ENCODE results near the gene ODAM. TPM values are rescaled to one million over a fixed set of nuclear protein-coding genes. Genes with fewer than 3 reads are reported as not detected.

Gene ODAM
- polyA plus RNA-seq (2013, experiment 1 of 2): not detected
- not detected for polyA plus RNA-seq (2013, experiment 2 of 2)

GRCh38 chr4:70195425-70195824, at the start of gene ODAM:
ODAM (plus strand) TSS chr4:70195725; CDS start chr4:70196544, 819 bp downstream.
- Histone ChIP-seq H3K9me3 (ENCODE audit: insufficient read depth, low read depth, low read length) (no peaks in the 10 kb centered on the region), H3K27ac (ENCODE audit: low read depth, low read length) (no peak within 1 kb of the TSS), H3K9ac (ENCODE audit: low read depth, low read length) (no peak within 1 kb of the TSS), H3K27me3 (ENCODE audit: insufficient read depth, low read length) (no peaks in the 10 kb centered on the region), H3K4me1 (ENCODE audit: insufficient read depth, low read length) (peaks cover 6% of the 10 kb centered on the region), H3K36me3 (ENCODE audit: insufficient read depth, low read length) (no peaks in the 10 kb centered on the region), H3K4me3 (ENCODE audit: low read length) (no peak within 1 kb of the TSS)
- 95% methylated on average over 1 of the region's 1 CpG for WGBS

GRCh38 chr4:70151271-70151670, 44.3 kb upstream of the ODAM start:
- H3K4me3 ChIP-seq (ENCODE audit: low read length): no peak overlapping the region
- no peak overlapping the region for H3K27ac ChIP-seq (ENCODE audit: low read depth, low read length)
- H3K9ac ChIP-seq (ENCODE audit: low read depth, low read length): no peak overlapping the region
- no peaks in the 10 kb centered on the region for H3K9me3 ChIP-seq (ENCODE audit: insufficient read depth, low read depth, low read length)
- peaks cover 7% of the 10 kb centered on the region; the same call in 1 of the 2 replicates for H3K4me1 ChIP-seq (ENCODE audit: insufficient read depth, low read length)
- no peaks in the 10 kb centered on the region for H3K36me3 ChIP-seq (ENCODE audit: insufficient read depth, low read length)
- 100% methylated on average over 1 of the region's 3 CpGs for WGBS
- H3K27me3 ChIP-seq (ENCODE audit: insufficient read depth, low read length): no peaks in the 10 kb centered on the region

- H3K36me3 ChIP-seq (ENCODE audit: insufficient read depth, low read length): no peaks in the 10 kb centered on the region
- 90% methylated on average over 1 of the region's 2 CpGs for WGBS
- H3K9ac ChIP-seq (ENCODE audit: low read depth, low read length): no peak overlapping the region
- no peaks in the 10 kb centered on the region for H3K27me3 ChIP-seq (ENCODE audit: insufficient read depth, low read length)
- H3K4me1 ChIP-seq (ENCODE audit: insufficient read depth, low read length): peaks cover 7% of the 10 kb centered on the region; the same call in 1 of the 2 replicates
- H3K9me3 ChIP-seq (ENCODE audit: insufficient read depth, low read depth, low read length): no peaks in the 10 kb centered on the region
- H3K27ac ChIP-seq (ENCODE audit: low read depth, low read length): no peak overlapping the region
- H3K4me3 ChIP-seq (ENCODE audit: low read length): no peak overlapping the region
These were observed 43.4 kb upstream of the ODAM start for GRCh38 chr4:70152088-70152487.

GRCh38 chr4:70153937-70154336, 41.6 kb upstream of the ODAM start, which contains the start of gene PRR27:
PRR27 (plus strand) TSS chr4:70154237; CDS start chr4:70154376, 139 bp downstream.
- no peak within 1 kb of the TSS for H3K4me3 ChIP-seq (ENCODE audit: low read length)
- no peaks in the 10 kb centered on the region for H3K27me3 ChIP-seq (ENCODE audit: insufficient read depth, low read length)
- no CpG with 5 or more reads among the region's 3 CpGs for WGBS
- no peaks in the 10 kb centered on the region for H3K36me3 ChIP-seq (ENCODE audit: insufficient read depth, low read length)
- no peak within 1 kb of the TSS for H3K9ac ChIP-seq (ENCODE audit: low read depth, low read length)
- no peaks in the 10 kb centered on the region for H3K9me3 ChIP-seq (ENCODE audit: insufficient read depth, low read depth, low read length)
- no peak within 1 kb of the TSS for H3K27ac ChIP-seq (ENCODE audit: low read depth, low read length)
- peaks cover 5% of the 10 kb centered on the region; the same call in 1 of the 2 replicates for H3K4me1 ChIP-seq (ENCODE audit: insufficient read depth, low read length)

GRCh38 chr4:70158576-70158975, 36.9 kb upstream of the ODAM start:
- no peaks in the 10 kb centered on the region for H3K9me3 ChIP-seq (ENCODE audit: insufficient read depth, low read depth, low read length)
- no peaks in the 10 kb centered on the region for H3K27me3 ChIP-seq (ENCODE audit: insufficient read depth, low read length)
- H3K9ac ChIP-seq (ENCODE audit: low read depth, low read length): no peak overlapping the region
- no peaks in the 10 kb centered on the region for H3K4me1 ChIP-seq (ENCODE audit: insufficient read depth, low read length)
- no peak overlapping the region for H3K4me3 ChIP-seq (ENCODE audit: low read length)
- 82% methylated on average over 2 of the region's 2 CpGs for WGBS
- no peaks in the 10 kb centered on the region for H3K36me3 ChIP-seq (ENCODE audit: insufficient read depth, low read length)
- no peak overlapping the region for H3K27ac ChIP-seq (ENCODE audit: low read depth, low read length)

GRCh38 chr4:70177090-70177489, 18.4 kb upstream of the ODAM start:
- H3K36me3 ChIP-seq (ENCODE audit: insufficient read depth, low read length): no peaks in the 10 kb centered on the region
- H3K9ac ChIP-seq (ENCODE audit: low read depth, low read length): no peak overlapping the region
- no peaks in the 10 kb centered on the region for H3K9me3 ChIP-seq (ENCODE audit: insufficient read depth, low read depth, low read length)
- no peak overlapping the region for H3K27ac ChIP-seq (ENCODE audit: low read depth, low read length)
- no peaks in the 10 kb centered on the region for H3K27me3 ChIP-seq (ENCODE audit: insufficient read depth, low read length)
- H3K4me1 ChIP-seq (ENCODE audit: insufficient read depth, low read length): no peaks in the 10 kb centered on the region
- no peak overlapping the region for H3K4me3 ChIP-seq (ENCODE audit: low read length)
- 93% methylated on average over 4 of the region's 5 CpGs for WGBS

- no peaks in the 10 kb centered on the region for H3K27me3 ChIP-seq (ENCODE audit: insufficient read depth, low read length)
- H3K4me3 ChIP-seq (ENCODE audit: low read length): no peak overlapping the region
- H3K9me3 ChIP-seq (ENCODE audit: insufficient read depth, low read depth, low read length): no peaks in the 10 kb centered on the region
- no peak overlapping the region; the same call in 1 of the 2 replicates for H3K9ac ChIP-seq (ENCODE audit: low read depth, low read length)
- H3K4me1 ChIP-seq (ENCODE audit: insufficient read depth, low read length): no peaks in the 10 kb centered on the region
- 59% methylated on average over 4 of the region's 5 CpGs for WGBS
- no peaks in the 10 kb centered on the region for H3K36me3 ChIP-seq (ENCODE audit: insufficient read depth, low read length)
- no peak overlapping the region for H3K27ac ChIP-seq (ENCODE audit: low read depth, low read length)
These were observed 17.4 kb upstream of the ODAM start for GRCh38 chr4:70178075-70178660.

GRCh38 chr4:70179811-70180210, 15.7 kb upstream of the ODAM start:
- Histone ChIP-seq H3K9me3 (ENCODE audit: insufficient read depth, low read depth, low read length) (no peaks in the 10 kb centered on the region), H3K27ac (ENCODE audit: low read depth, low read length) (no peak overlapping the region), H3K4me3 (ENCODE audit: low read length) (no peak overlapping the region), H3K9ac (ENCODE audit: low read depth, low read length) (no peak overlapping the region), H3K4me1 (ENCODE audit: insufficient read depth, low read length) (no peaks in the 10 kb centered on the region), H3K27me3 (ENCODE audit: insufficient read depth, low read length) (no peaks in the 10 kb centered on the region), H3K36me3 (ENCODE audit: insufficient read depth, low read length) (no peaks in the 10 kb centered on the region)
- WGBS: 93% methylated on average over 1 of the region's 2 CpGs

GRCh38 chr4:70181864-70182263, 13.7 kb upstream of the ODAM start:
- no peaks in the 10 kb centered on the region for H3K4me1 ChIP-seq (ENCODE audit: insufficient read depth, low read length)

GRCh38 chr4:70182517-70183167, 12.9 kb upstream of the ODAM start:
- WGBS: 80% methylated on average over 2 of the region's 2 CpGs
- Histone ChIP-seq H3K36me3 (ENCODE audit: insufficient read depth, low read length) (no peaks in the 10 kb centered on the region), H3K4me3 (ENCODE audit: low read length) (no peak overlapping the region), H3K9me3 (ENCODE audit: insufficient read depth, low read depth, low read length) (no peaks in the 10 kb centered on the region), H3K4me1 (ENCODE audit: insufficient read depth, low read length) (no peaks in the 10 kb centered on the region), H3K27ac (ENCODE audit: low read depth, low read length) (no peak overlapping the region), H3K27me3 (ENCODE audit: insufficient read depth, low read length) (no peaks in the 10 kb centered on the region), H3K9ac (ENCODE audit: low read depth, low read length) (no peak overlapping the region)

More at GRCh38 chr4:70181864-70182263, 13.7 kb upstream of the ODAM start:
- Histone ChIP-seq H3K36me3 (ENCODE audit: insufficient read depth, low read length) (no peaks in the 10 kb centered on the region), H3K27ac (ENCODE audit: low read depth, low read length) (no peak overlapping the region), H3K9ac (ENCODE audit: low read depth, low read length) (no peak overlapping the region), H3K9me3 (ENCODE audit: insufficient read depth, low read depth, low read length) (no peaks in the 10 kb centered on the region), H3K27me3 (ENCODE audit: insufficient read depth, low read length) (no peaks in the 10 kb centered on the region), H3K4me3 (ENCODE audit: low read length) (no peak overlapping the region)
- WGBS: no CpG with 5 or more reads among the region's 1 CpG

- Histone ChIP-seq H3K36me3 (ENCODE audit: insufficient read depth, low read length) (no peaks in the 10 kb centered on the region), H3K4me1 (ENCODE audit: insufficient read depth, low read length) (no peaks in the 10 kb centered on the region), H3K9me3 (ENCODE audit: insufficient read depth, low read depth, low read length) (no peaks in the 10 kb centered on the region), H3K27ac (ENCODE audit: low read depth, low read length) (no peak overlapping the region), H3K4me3 (ENCODE audit: low read length) (no peak overlapping the region), H3K9ac (ENCODE audit: low read depth, low read length) (no peak overlapping the region), H3K27me3 (ENCODE audit: insufficient read depth, low read length) (no peaks in the 10 kb centered on the region)
- WGBS: 50% methylated on average over 6 of the region's 6 CpGs
These were observed 12.2 kb upstream of the ODAM start for GRCh38 chr4:70183168-70183939.
